Right forelimb (tissue), 1 donor: Measurements from ENCODE around the gene MAP4K4.

Experiments
- DNase-seq: peaks from one replicate; pipeline ENCODE4 v3.0.0-alpha.2; 2018

The MAP4K4 gene

DNA sequence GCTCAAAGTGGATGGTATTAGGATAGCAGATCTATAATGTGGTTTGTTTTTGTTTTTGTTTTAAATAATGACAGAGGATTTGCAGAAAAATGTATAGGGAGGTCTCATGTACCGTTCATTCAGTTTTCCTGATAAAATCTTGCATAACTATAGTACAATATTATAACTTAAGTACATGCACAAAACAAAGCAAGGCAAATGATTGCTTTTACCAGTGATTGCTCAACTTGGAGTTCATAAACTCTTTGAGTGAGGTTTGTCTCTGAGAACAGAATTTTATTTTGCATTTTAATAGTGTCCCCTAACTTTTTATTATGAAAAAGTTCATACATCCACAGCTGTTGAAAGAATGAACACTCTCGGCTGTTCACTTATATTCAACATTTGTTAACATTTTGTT is 96.6 kb downstream of the MAP4K4 start:
- no peak for DNase-seq

GRCh38 chr2:101795033-101795432 is 97.5 kb downstream of the MAP4K4 start:
- no peak for DNase-seq

GRCh38 chr2:101796825-101797600 is 99.5 kb downstream of the MAP4K4 start:
- no peak for DNase-seq

DNA sequence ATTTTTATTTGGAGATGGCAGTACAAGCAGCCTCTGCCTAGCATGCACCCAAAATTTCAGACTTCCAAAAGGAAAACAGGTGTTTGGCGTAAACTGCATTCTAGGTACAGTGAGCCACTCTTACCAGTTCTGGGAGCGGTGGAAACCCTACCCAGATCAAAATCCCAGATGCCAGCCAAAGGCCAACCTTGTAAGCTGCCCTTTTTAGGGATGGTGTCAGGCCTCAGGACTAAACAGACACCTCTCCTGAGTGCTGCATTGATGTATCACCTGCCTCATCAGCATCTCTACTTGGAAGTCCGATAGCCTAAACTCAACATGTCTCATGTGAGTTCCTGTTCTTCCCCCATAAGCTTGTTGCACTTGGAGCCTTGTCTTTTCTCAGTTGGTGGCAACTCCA is 104.0 kb downstream of the MAP4K4 start:
- no peak for DNase-seq

- DNase-seq: no peak
These were observed 104.8 kb downstream of the MAP4K4 start for GRCh38 chr2:101802329-101802728.

DNA sequence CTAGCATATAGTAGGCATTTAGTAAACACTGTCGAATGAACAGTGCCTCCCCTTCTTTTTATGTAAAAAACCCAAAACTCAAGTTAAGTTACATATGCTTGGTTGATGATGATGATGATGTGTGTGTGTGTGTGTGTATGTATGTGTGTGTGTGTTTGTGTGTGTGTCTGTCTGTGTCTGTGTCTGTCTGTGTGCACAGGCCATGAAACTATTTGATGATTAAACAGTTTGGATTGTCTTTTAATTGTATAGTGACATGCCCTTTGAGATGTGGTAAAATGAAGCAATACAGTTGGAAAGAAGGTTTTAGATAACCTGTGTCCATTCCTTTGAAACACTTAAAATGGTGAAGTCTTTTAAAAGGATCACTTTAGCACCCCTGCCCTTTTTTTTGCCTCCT is 105.6 kb downstream of the MAP4K4 start:
- DNase-seq: no peak

GRCh38 chr2:101803945-101804696 is 106.6 kb downstream of the MAP4K4 start:
- no peak for DNase-seq

- DNase-seq: no peak
These were observed 107.9 kb downstream of the MAP4K4 start for GRCh38 chr2:101805152-101806088.

GRCh38 chr2:101806123-101806522 is 108.6 kb downstream of the MAP4K4 start:
- no peak for DNase-seq

DNA sequence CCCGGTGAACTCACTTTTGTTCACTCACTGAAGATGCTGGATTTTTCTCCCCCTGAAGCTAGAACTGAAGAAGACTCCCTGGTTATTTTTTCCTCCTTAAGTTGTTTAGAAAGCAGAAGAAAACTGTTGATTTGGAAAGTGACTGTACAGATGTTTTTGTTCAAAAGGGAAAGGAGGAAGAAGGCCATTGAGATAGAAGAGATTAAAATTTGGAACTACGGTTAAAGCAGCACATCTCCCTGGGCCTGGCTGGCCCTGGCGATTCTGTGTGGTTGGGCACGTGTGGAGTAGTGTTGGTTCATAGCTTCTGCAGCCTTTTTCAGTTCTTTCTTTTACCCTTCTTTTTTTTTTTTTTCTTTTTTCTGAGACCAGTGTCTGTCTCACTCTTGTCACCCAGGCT is 109.2 kb downstream of the MAP4K4 start:
- no peak for DNase-seq

GRCh38 chr2:101807242-101807641 is 109.7 kb downstream of the MAP4K4 start:
- DNase-seq: no peak

- no peak for DNase-seq
These were observed 110.6 kb downstream of the MAP4K4 start for GRCh38 chr2:101808006-101808562.

GRCh38 chr2:101809698-101810097 is 112.2 kb downstream of the MAP4K4 start:
- DNase-seq: no peak

DNA sequence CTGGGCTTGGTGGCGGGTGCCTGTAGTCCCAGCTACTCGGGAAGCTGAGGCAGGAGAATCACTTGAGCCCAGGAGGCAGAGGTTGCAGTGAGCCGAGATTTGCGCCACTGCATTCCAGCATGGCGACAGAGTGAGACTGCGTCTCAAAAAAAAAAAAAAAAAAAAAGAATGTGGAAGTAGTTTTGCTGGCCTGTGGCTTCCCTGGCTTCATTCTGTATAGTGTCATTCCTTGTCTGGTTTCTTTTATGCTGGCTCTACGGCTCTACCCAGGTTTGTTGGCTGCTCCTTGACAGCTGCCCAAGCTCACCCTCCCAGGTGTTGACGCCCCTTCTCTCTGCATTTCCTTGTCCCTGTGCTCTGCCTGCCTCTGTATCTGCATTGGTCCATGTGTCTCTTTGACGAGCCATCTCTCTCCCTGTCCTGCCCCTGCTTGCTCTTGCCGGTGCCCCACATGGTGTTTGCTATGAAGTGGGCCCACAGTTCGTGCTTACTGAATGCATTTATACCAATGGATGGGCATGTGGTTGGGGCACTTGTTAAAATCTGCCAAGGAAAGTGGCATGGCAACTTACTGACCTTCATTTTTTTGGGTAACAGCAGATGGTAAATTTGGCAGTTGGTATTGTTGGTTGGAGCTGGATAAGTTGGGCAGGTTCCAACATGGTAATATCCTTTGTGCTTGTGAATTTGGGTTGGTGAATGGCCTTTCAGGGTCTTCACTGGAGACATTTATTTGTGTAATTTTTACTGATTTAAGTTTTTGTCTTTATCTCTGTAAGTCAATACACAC is 113.9 kb downstream of the MAP4K4 start:
- no peak for DNase-seq

GRCh38 chr2:101812226-101812625 is 114.7 kb downstream of the MAP4K4 start:
- DNase-seq: no peak

DNA sequence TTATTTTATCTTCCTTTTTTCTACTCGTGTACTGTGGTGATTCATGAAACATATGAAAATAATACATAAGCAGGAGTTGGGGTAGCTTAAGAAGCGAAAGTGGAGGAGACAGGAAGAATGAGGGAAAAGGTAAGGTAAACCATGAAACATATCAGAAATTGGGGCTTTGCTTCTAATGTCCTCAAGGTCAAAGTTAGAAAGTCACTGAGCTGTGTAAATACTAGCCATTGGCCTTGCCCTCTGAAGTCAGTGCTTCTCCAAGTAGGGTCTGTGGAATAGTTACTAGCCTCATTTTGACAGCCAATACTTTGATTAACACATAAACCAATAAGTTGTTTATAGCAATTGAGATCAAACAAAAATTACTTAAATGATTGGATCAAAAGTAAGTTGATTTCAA is 117.2 kb downstream of the MAP4K4 start:
- DNase-seq: no peak

GRCh38 chr2:101815154-101815553 is 117.6 kb downstream of the MAP4K4 start:
- DNase-seq: no peak

DNA sequence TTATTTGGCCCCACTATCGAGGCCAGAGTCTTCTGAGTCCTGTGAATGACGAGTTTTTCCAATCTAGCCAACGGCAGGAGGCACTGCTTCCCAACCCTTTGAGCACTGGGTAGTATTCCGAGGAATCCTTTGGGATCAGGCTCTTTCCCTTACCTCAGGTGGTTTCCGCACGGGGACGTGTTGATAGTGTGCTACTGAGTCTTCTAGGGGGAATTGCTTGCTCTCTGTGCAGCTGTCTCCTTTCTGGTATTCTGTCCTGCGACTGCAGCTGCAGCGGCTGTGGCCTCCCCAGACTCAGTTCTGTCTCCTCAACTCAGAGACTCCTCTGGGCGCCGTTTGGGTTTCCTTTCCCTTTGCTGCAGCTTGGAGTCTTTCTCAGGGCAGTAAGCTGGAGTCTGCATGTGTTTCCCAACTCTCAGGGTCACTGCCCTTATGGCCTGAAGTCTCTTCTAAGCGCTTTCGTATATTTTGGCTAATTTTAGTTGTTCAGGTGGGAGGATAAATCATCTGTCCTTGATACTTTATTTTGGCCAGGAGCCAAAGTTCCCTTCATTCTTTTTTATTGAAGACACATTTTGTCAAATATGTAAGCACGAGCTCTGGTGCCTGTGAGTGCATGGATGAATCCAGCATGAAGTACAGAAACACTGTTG is 118.4 kb downstream of the MAP4K4 start:
- no peak for DNase-seq

DNA sequence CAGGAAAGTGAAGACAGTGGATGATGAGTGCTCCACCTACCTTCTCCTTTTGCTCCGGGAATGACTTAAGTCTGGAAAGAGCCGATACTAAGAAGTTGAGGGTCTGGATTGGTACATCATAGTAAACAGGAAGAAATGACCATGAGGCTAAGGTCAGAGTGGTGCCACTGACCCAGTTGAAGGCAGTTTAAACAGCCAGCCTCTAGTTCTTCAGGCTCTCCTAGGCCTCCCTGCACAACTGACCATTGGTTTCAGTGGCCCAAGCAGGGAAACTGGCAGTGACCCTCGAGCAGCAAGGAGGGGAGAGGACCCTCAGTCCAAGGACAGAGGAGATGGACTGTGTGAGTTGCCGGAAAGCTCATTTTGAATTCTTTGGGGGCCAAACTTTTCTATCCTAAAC is 119.1 kb downstream of the MAP4K4 start:
- no peak for DNase-seq

- DNase-seq: no peak
These were observed 120.0 kb downstream of the MAP4K4 start for GRCh38 chr2:101817481-101817880.
